ENCODE data around the gene DDAH2.

The DDAH2 gene

GRCh38 chr6:31758281-31758680 is 29.2 kb upstream of the DDAH2 start:
- no peak for DNase-seq

GRCh38 chr6:31752739-31753319 is 23.7 kb upstream of the DDAH2 start:
- DNase-seq: no peak

GRCh38 chr6:31750411-31751022 is 21.4 kb upstream of the DDAH2 start:
- DNase-seq: no peak

GRCh38 chr6:31749301-31750036 is 20.4 kb upstream of the DDAH2 start:
- DNase-seq: no peak

- no peak for DNase-seq
Measured at GRCh38 chr6:31744422-31744821, 15.3 kb upstream of the DDAH2 start.

- DNase-seq: no peak
Measured at GRCh38 chr6:31742894-31743293, 13.8 kb upstream of the DDAH2 start.

GRCh38 chr6:31741815-31742214 is 12.7 kb upstream of the DDAH2 start:
- no peak for DNase-seq

GRCh38 chr6:31740397-31741223 is 11.5 kb upstream of the DDAH2 start:
- no peak for DNase-seq

- peak; percentile 98 for DNase-seq
Measured at GRCh38 chr6:31739639-31740396, 10.7 kb upstream of the DDAH2 start, which contains the start of gene MSH5. Gene MSH5, plus strand, starts transcription at chr6:31740005. Its CDS starts 462 bp downstream, at chr6:31740467.

- no peak for DNase-seq
Measured at GRCh38 chr6:31737991-31738979, 9.2 kb upstream of the DDAH2 start.

GRCh38 chr6:31737315-31737990 is 8.4 kb upstream of the DDAH2 start:
- DNase-seq: no peak

GRCh38 chr6:31736768-31737314 is 7.7 kb upstream of the DDAH2 start:
- no peak for DNase-seq

GRCh38 chr6:31736021-31736767 is 7.1 kb upstream of the DDAH2 start, which contains the start of gene CLIC1:
Gene CLIC1, minus strand, starts transcription at chr6:31736530. Its CDS starts 230 bp downstream, at chr6:31736300.
- peak; percentile 61 for DNase-seq

- DNase-seq: no peak
Measured at GRCh38 chr6:31734821-31735406, 5.8 kb upstream of the DDAH2 start.

GRCh38 chr6:31734247-31734820 is 5.2 kb upstream of the DDAH2 start:
- no peak for DNase-seq

GRCh38 chr6:31733734-31734133 is 4.6 kb upstream of the DDAH2 start:
- no peak for DNase-seq

GRCh38 chr6:31732029-31732428 is 2.9 kb upstream of the DDAH2 start:
- DNase-seq: no peak

GRCh38 chr6:31730631-31731086 is 1.6 kb upstream of the DDAH2 start:
- DNase-seq: no peak
